HG03045 (cell line): ENCODE results near the gene ZGLP1.
"Not testable (repeated sequence)": the region's sequence is repeated elsewhere in the genome, so short reads cannot be mapped to it uniquely, and the experiment has no call there.

Experiments used
- ATAC-seq: cut with Tn5 transposase; IDR thresholded peaks from one replicate; pipeline ENCODE4 v1.9.1; 2021; ENCODE audit warnings: mild to moderate bottlenecking, moderate library complexity; ENCODE audit not compliant: unreplicated experiment

Gene ZGLP1

GRCh38 chr19:10282043-10282442 lies 27.6 kb downstream of the ZGLP1 start:
- ATAC-seq = not testable (repeated sequence)

GRCh38 chr19:10279737-10280442 lies 29.7 kb downstream of the ZGLP1 start:
- no peak for ATAC-seq

GRCh38 chr19:10278935-10279334 lies 30.7 kb downstream of the ZGLP1 start:
- no peak for ATAC-seq

- no peak for ATAC-seq
Observed at GRCh38 chr19:10277795-10278589, 31.6 kb downstream of the ZGLP1 start.

- no peak for ATAC-seq
Observed at GRCh38 chr19:10274589-10274988, 35.0 kb downstream of the ZGLP1 start.

- ATAC-seq = peak; percentile 15
Observed at GRCh38 chr19:10271543-10272086, 38.0 kb downstream of the ZGLP1 start.

GRCh38 chr19:10270616-10271394 lies 38.8 kb downstream of the ZGLP1 start, which contains the start of gene ICAM1:
TSS of gene ICAM1 (plus strand) at chr19:10271120. CDS start at chr19:10271160, 40 bp downstream.
- peak; percentile 50 for ATAC-seq

- ATAC-seq = no peak
Observed at GRCh38 chr19:10270180-10270615, 39.4 kb downstream of the ZGLP1 start.

GRCh38 chr19:10269333-10270179 lies 40.1 kb downstream of the ZGLP1 start:
- ATAC-seq = peak; percentile 32

- no peak for ATAC-seq
Observed at GRCh38 chr19:10268071-10268470, 41.5 kb downstream of the ZGLP1 start.

- no peak for ATAC-seq
Observed at GRCh38 chr19:10266706-10267105, 42.9 kb downstream of the ZGLP1 start.

- ATAC-seq = no peak
Observed at GRCh38 chr19:10262771-10263170, 46.8 kb downstream of the ZGLP1 start.

- no peak for ATAC-seq
Observed at GRCh38 chr19:10260141-10260584, 49.5 kb downstream of the ZGLP1 start.

- no peak for ATAC-seq
Observed at GRCh38 chr19:10259162-10259905, 50.3 kb downstream of the ZGLP1 start.

GRCh38 chr19:10258080-10258710 lies 51.4 kb downstream of the ZGLP1 start:
- ATAC-seq = no peak

- ATAC-seq = no peak
Observed at GRCh38 chr19:10256970-10257615, 52.5 kb downstream of the ZGLP1 start.

GRCh38 chr19:10256551-10256950 lies 53.1 kb downstream of the ZGLP1 start:
- no peak for ATAC-seq

GRCh38 chr19:10255358-10255757 lies 54.3 kb downstream of the ZGLP1 start:
- no peak for ATAC-seq
